GM10248 (cell line): ENCODE data around the gene ATP5F1D.
A peak's percentile ranks its signal among the peaks of the same experiment; 100 is the strongest.

ENCODE experiments used
- CTCF ChIA-PET: fragments of 300-600 bp; sonication (Branson Sonifier 250); formaldehyde crosslinking; extraction: SDS; loops from one replicate; lab custom pipeline; 2021; ENCODE audit warnings: antibody characterized with exemption; lab: Yijun Ruan, JAX
- POLR2A ChIA-PET: fragments of 350-650 bp; sonication (Branson Sonifier 250); formaldehyde crosslinking; extraction: SDS; loops from one replicate; lab custom pipeline; 2020; ENCODE audit warnings: antibody characterized with exemption; lab: Yijun Ruan, JAX
- DNase-seq: peaks from one replicate; pipeline ENCODE4 v3.0.0; 2012; ENCODE audit errors: extremely low spot score
- TF ChIP-seq, protein P1 (sequence below): IDR thresholded peaks from 2 replicates; pipeline ENCODE4 v1.5.1; 2012; ENCODE audit warnings: mild to moderate bottlenecking, low read depth; ENCODE audit errors: extremely low read depth, missing control alignments, control extremely low read depth

ATP5F1D gene

DNA sequence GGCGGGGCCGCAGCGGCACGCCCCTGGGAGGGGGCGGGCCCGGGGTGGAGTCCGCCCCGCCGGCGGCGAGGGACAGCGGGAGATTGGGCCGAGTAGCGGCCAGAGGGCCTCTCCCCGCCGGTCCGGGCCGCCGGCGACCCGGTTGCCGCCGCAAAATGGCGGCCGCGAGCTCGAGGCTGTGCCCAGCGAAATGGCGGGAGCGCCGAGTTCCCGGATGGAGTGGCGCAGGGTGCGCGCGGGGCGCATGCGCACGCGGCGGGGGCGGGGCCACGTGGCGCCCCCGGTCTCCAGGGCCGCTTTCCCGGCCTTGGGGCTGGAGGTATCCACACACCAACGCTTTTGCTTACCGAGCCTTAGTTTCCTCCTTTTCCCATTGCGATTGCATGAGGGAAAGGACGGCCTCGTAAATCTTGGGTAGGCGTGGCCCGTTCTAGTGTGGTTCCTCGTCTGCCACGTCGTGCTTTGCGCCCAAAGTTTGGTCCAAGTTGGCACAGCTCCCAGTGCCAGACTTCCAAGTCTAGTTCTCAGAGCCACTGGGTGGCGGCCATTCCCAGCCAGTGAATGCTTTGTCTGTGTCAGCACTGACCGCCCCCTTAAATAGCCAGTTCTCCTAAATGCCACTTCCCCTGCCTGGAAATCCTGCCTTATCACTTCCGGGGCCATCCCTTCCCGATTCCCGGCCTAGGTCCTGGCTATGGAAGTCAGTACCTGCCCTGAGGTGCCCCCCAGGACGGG is 28.1 kb downstream of the ATP5F1D start:
- ChIA-PET POLR2A (interaction anchor here (0.7 to 4.0 kb wide), 19 partner anchors 10 to 1206 kb away, joined by 3 to 65 read pairs (median 4); partner anchors contain the start of genes ATP5F1D and GADD45B), CTCF (interaction anchor here (0.6 to 18.0 kb wide), 8 partner anchors 10 to 1244 kb away, joined by 3 to 491 read pairs (median 4); partner anchors contain the start of genes ATP5F1D and CBARP)
- DNase-seq, result peak; percentile 88
- TF ChIP-seq, protein P1, sequence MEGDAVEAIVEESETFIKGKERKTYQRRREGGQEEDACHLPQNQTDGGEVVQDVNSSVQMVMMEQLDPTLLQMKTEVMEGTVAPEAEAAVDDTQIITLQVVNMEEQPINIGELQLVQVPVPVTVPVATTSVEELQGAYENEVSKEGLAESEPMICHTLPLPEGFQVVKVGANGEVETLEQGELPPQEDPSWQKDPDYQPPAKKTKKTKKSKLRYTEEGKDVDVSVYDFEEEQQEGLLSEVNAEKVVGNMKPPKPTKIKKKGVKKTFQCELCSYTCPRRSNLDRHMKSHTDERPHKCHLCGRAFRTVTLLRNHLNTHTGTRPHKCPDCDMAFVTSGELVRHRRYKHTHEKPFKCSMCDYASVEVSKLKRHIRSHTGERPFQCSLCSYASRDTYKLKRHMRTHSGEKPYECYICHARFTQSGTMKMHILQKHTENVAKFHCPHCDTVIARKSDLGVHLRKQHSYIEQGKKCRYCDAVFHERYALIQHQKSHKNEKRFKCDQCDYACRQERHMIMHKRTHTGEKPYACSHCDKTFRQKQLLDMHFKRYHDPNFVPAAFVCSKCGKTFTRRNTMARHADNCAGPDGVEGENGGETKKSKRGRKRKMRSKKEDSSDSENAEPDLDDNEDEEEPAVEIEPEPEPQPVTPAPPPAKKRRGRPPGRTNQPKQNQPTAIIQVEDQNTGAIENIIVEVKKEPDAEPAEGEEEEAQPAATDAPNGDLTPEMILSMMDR, result no peak

DNA sequence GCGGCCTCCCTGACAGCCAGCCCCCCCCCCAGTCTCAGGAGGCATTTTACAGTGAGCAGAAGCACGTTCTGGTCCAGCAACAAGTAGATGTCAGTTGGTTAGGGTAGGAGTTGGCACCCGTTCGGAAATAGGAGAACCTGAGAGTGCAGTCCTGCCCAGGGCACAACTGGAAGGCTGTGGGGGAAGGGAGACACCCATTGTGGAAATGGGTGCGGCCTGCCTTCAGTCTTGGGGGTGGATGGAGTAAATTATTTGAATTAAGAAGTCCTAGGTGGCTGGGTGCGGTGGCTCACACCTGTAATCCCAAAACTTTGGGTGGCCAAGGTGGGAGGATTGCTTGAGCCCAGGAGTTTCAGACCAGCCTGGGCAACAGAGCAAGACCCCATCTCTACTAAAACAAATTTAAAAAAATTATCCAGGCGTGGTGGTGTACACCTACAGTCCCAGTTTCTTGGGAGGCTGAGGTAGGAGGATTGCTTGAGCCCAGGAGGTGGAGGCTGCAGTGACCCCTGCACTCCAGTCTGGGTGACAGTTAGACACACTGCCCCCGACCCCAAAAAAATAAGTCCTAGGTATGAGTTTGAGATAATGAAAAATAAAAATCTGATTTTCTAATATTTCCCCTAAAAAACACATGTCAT is 28.8 kb downstream of the ATP5F1D start:
- ChIA-PET CTCF (interaction anchor here (18.0 kb wide), 1 partner anchor 28 kb away, joined by 491 read pairs; the partner anchor contains the start of genes ATP5F1D and CBARP), POLR2A (no interaction called here)
- TF ChIP-seq, protein P1, result no peak
- DNase-seq, result no peak

DNA sequence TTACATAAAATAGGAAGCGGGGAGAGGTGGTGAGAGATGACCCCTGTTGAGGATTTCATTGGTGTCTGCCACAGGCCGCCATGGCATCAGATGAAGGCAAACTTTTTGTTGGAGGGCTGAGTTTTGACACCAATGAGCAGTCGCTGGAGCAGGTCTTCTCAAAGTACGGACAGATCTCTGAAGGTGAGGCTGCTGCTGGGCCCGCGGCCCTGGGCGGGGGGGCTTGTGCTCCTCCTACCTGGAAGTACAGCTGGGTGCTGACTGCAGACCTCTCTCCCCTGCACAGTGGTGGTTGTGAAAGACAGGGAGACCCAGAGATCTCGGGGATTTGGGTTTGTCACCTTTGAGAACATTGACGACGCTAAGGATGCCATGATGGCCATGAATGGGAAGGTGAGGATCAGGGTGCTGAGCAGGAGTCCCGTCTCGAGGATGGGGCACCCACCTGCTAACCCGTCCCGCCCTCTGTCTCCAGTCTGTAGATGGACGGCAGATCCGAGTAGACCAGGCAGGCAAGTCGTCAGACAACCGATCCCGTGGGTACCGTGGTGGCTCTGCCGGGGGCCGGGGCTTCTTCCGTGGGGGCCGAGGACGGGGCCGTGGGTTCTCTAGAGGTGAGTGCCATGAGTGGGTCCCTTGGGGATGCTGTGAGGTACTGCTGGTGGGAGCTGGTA is 29.4 kb downstream of the ATP5F1D start:
- TF ChIP-seq, protein P1, result no peak
- no peak for DNase-seq
- ChIA-PET POLR2A (interaction anchor here (1.4 kb wide), 1 partner anchor 27 kb away, joined by 6 read pairs; no protein-coding TSS in a partner anchor), CTCF (interaction anchor here (1.8 to 3.6 kb wide), 2 partner anchors 8 to 27 kb away, joined by 4 to 48 read pairs; no protein-coding TSS in a partner anchor)

- no peak for DNase-seq
- ChIA-PET POLR2A (interaction anchor here (1.4 to 1.8 kb wide), 2 partner anchors 9 to 27 kb away, joined by 5 to 6 read pairs; no protein-coding TSS in a partner anchor), CTCF (interaction anchor here (1.8 to 3.6 kb wide), 2 partner anchors 9 to 27 kb away, joined by 4 to 48 read pairs; no protein-coding TSS in a partner anchor)
- TF ChIP-seq, protein P1, result no peak
These were observed 30.2 kb downstream of the ATP5F1D start for GRCh38 chr19:1271528-1272422.

DNA sequence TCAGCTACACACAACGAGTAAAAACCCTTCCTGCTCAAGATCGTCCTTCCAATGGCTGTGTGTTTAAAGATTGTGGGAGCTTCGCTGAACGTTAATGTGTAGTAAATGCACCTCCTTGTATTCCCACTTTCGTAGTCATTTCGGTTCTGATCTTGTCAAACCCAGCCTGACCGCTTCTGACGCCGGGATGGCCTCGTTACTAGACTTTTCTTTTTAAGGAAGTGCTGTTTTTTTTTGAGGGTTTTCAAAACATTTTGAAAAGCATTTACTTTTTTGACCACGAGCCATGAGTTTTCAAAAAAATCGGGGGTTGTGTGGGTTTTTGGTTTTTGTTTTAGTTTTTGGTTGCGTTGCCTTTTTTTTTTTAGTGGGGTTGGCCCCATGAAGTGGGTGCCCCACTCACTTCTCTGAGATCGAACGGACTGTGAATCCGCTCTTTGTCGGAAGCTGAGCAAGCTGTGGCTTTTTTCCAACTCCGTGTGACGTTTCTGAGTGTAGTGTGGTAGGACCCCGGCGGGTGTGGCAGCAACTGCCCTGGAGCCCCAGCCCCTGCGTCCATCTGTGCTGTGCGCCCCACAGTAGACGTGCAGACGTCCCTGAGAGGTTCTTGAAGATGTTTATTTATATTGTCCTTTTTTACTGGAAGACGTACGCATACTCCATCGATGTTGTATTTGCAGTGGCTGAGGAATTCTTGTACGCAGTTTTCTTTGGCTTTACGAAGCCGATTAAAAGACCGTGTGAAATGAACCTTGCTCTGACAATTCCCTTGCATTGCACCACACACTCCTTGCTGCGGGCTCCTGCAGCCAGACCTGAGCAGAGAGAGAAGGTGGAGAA is 31.1 kb downstream of the ATP5F1D start:
- no peak for DNase-seq
- POLR2A ChIA-PET, result interaction anchor here (1.1 to 1.8 kb wide), 5 partner anchors 10 to 339 kb away, joined by 3 to 6 read pairs (median 5); a partner anchor contains a TSS

More for the DNA sequence above, 31.1 kb downstream of the ATP5F1D start:
- TF ChIP-seq, protein P1, result no peak
- CTCF ChIA-PET, result interaction anchor here (0.9 to 3.6 kb wide), 5 partner anchors 10 to 173 kb away, joined by 3 to 48 read pairs (median 4); no protein-coding TSS in a partner anchor
